Activated CD8-positive, alpha-beta memory T cell treated with anti-CD3 and anti-CD28 coated beads for 4 hours (primary cell): ENCODE data around the gene UST.
"Not testable (repeated sequence)": the region's sequence is repeated elsewhere in the genome, so short reads cannot be mapped to it uniquely, and the experiment has no call there.

Experiments used
- DNase-seq, 2 donors: peaks; one replicate each; pipeline ENCODE4 v3.0.0-alpha.2; 2020; ENCODE audit warnings: low read depth in 2 of 2

The UST gene

DNA sequence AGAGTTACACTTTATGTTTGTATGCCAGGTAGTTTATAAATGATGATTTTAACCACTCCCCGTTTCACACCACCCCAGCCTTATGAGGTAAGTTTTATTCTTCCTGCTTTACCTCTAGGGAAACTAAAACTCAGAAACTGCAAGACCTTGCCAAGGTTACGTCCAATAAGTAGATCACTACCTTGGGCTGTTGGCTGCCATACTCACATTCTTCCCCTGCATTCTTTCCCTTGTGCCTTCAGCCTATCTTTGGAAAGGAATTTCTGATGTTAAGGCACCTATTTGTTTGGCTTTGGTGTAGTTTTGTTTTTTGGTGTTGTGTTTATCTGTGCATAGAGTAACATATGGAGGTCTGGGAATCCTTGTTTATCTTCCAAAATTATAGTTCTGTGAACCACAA, 122.1 kb downstream of the UST start:
- no peak for DNase-seq

DNA sequence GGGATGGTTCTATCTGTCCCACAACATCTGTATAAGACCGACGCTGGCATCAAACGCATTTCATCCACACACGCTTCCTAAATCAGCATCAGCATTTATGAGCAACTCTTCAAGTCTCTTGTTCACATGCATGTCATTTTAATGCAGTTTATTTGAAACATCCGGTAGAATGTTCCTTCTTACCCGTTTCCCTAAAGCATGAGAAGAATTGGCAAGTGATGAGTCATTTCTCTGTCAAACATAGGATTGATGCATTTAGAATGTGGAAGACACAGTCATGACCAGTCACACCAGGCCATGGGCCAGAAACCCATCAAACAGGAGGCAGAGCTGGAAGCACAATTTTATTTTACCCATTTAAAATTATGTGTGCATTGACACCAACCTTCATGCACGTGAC, 122.8 kb downstream of the UST start:
- no peak for DNase-seq

DNA sequence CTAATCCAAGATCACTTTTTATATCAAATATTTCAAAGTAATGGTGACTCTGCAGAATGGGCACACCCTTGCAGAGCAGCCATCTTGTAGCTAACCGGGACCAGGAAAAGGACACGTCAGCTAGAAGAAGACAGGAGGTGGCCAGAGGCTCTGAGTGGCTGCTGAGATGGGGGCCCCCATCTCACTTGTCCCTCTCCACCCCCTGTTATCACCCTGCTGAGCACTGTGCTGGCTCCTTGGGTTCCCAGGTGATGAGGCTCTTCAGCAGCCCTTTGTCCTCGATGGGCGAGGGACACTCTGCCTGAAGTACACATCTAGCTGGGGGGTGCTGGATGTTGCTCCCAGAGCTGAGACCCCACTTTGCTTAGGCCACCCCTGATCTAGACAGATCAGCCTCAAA, 126.3 kb downstream of the UST start:
- no peak for DNase-seq

DNA sequence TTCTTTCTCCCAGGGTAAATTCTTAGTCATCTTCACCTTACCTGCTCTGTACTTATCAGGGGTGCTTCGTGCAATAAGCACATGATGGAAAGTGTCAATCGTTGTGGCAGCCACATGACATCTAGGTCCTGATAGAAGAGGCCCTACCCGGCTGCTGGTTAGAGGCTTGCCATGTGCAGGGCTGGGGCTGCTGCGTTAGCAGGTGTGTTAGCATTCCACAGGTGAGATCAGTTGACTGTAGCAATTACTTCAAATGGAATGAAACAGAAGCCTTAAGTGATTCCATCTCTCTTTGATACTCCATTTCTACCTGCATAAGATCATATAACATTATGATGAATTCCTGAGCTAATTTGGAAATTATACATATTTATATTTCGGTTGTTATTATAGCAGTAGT, 127.0 kb downstream of the UST start:
- DNase-seq: no peak

DNA sequence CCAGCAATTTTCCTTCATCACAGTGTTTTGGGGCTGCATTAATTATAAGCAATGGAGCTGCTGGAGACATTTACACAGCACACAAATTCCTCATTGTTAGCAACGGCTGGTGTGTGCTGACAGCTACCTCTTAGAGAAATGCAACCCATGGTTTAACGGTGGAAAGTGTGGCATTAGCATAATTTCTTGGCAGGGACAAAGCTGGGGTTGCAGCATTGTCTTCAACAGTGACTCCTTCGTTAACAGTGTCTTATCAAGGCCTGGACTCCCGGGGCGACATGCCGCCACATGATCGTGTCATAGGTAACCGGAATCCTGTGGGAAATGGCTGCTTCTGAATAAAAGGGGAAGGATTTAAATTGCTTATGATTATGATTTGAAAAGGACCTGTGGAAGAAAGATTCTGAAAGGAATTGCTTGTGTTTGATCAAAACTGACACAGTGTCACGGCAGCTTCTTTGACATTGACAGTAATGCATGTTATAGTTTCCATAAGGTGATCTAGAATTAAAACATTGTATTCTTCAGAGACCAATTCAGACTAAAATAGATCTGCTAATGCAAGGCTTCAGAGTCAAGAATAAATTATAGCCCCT, 128.0 kb downstream of the UST start:
- no peak for DNase-seq

DNA sequence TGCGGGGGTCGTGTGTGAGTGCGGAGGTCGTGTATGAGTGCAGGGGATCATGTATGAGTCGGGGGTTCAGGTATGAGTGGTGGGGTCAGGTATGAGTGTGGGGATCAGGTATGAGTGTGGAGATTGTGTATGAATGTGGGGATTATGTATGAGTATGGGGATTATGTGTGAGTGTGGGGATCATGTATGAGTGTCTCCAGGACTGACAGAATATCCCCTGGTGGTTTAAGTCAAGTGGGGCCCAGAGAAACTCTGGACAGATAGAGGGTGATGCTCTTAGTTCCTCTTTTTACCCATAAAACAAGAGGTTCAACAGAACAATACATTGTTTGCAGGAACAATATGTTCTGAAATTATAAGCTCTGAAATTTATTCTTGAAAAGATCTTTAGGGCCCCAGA, 131.9 kb downstream of the UST start:
- DNase-seq: no peak

DNA sequence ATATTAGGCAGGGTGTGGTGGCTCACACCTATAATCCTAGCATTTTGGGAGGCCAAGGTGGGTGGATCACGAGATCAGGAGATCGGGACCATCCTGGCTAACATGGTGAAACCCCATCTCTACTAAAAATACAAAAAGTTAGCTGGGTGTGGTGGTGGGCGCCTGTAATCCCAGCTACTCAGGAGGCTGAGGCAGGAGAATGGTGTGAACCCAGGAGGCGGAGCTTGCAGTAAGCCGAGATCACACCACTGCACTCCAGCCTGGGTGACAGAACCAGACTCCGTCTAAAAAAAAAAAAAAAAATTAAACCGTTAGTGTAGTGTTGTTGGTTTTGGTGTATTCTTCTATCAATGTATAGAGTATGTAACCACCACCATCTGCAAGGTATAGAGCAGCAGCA, 133.9 kb downstream of the UST start:
- not testable (repeated sequence) for DNase-seq

DNA sequence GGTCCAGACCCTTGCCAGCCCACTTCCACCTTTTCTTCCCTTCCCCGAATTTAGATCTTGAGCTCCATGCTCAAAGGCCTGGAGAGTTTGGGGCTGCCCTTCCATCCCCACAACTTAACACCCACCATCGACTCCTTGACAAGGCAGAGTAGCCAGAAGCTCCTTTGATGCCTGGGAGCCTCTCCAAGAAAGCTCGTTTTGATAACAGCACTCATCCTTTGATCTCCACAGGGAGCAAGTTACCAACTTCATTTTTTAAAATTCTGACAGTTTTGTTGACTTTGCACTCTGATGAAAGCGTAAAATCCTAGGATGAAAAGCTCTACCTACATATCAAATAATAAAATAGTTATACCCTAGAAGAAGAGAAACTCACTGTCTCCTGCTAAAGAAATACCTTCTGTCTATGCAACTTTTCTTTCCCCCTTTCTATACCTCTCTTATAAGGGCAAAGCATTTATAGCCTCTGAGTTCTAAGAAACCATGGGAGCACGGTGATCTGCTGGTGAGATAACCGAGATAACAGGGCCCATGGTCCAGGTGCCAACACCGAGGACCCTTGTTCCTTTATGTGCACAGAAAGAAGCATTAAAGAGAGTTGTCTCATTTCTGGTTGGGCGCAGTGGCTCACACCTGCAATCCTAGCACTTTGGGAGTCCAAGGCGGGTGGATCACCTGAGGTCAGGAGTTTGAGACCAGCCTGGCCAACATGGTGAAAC, 134.9 kb downstream of the UST start:
- DNase-seq: no peak

DNA sequence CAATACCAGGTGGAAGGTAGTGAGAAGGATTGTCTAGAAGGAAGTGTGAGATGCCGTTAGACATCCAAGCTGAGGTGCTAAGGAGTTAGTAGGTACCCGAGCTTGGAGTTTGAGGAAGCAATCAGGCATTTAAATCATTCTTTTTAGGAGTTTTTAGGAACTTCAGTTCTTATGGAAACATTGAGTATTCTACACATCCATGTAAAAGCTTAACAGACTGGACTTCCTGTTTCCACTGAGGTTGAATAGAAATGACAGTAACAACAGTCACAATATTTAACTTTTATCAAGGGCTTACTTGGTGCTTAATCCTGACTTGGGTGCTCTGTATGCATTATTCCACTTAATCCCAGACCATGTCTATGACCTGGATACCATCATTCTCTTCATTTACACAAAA, 136.4 kb downstream of the UST start:
- no peak for DNase-seq

DNA sequence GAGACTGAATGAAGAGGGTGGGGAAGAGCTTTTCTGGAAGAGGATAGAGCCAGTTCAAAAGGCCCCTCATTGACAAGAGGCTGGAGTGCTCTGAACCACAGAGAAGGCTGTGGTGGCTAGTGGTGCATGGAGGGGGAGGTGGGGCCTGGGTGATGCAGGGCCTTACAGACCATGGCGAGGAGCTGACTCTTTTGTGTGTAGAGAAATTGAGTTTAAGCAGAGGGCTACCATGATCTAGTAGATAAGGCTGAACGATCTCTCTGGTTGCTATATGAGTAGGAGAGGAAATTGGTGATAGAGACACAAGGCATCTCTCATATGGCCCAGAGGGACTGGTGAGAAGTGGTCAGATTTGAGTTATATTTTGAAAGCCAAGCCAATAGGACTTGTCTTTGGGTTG, 137.6 kb downstream of the UST start:
- no peak for DNase-seq

DNA sequence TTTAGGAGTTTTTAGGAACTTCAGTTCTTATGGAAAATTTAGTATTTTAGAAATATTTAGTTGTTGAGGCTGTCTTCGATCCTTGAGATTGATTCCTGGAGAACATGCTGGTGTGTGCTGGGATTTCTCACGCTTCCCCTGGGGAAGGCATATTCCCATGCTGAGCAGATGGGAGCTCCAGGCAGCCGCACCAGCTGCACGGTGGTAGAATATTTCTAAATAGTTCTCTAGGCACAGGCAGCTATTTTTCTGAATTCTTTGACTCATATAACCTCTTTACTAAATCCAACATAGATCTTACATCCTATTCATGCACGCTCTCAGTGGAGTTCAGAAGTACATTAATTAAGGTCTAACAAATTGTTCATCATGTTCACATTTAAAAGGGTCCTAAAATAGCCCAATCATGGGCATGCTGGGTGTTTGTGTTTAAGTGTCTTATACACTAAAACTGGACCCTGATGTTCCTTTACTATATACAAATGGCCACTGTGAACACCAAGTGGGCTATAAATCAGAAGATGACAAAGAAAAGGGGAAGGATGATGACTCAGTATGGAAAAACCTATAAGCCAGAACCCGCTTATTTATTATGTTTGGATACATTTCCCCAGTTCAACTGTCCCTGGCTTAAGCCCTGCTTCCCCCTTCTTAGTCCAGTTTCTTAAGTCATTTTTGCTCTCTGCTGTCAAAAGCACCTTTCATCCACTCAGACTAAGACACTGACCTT, 138.5 kb downstream of the UST start:
- no peak for DNase-seq

DNA sequence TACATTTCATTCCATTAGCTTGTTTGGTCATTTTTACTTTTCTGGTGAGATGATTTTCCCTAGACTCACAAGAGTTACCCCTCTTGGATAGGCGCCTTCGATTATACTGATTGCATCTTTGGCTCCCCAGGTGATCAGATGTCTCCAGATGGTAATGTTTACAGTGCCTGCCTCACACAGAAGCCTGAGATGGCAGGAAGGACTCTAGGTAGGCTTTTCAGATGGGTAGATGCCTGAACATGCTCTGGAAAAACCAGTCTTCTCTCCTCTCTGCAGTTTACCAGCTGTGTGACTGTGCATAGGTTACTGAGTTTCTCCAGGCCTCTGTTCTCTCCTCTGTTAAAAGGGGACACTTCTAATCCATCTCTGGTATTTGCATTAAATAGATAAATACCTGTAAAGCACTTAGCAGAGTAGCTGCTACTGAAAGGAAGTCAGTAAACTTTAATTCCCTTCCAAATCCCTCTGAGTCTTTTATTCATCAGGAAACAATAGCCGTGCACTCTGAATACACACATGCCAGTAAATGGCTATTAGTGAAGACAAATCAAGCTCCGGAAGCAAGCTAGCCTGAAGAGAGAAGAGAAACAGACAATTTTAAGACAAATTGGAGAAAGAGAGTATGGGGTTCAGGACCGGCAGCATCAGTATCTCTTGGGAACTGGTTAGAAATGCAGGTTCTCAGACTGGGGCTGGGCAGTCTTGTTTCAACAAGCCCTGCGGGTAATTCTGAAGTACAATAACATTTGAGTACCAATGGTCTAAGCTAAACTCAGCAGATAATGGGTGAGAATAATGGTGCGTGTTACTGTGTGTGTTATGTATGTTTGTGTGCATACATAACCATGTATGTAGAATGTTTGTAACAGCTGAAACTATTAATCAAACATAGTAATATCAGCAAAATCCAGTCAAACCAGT, 139.4 kb downstream of the UST start:
- no peak for DNase-seq

DNA sequence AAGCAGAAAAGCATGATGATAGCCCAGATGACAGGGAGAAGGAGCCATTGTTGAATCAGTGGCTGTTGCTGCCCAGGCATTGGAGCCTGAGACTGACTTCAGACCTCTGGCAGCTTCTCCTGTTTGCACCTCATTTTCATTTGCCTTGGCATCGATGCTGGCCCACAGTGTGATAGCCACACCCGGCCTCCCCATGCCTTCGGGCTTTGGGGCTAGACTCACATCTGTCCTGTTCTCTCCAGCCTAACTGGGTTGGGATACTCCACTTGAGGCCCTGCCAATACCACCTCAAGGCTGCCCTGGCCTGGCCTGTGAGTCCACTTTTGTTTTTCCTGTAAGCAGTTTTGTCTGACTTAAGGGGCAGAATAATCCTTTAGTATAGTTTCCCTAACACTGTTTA, 140.4 kb downstream of the UST start:
- DNase-seq: no peak

DNA sequence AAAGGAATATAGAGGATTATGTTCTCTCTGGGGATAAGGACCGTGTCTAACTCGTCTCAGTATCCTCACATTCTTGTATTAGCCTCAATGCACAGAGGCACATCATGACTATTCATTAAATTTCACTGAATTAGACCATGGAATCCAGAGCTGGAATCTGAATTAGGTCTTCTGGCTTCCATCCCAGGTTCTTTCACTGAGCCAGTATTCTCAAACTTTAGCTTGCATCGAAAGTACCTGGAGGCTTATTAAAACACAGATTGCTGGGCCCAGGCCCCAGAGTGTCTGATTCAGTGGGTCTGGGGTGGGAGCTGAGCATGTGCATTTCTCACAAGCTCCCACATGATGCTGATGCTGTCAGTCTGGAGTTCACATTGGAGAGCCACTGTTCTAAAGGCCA, 142.0 kb downstream of the UST start:
- DNase-seq: no peak

DNA sequence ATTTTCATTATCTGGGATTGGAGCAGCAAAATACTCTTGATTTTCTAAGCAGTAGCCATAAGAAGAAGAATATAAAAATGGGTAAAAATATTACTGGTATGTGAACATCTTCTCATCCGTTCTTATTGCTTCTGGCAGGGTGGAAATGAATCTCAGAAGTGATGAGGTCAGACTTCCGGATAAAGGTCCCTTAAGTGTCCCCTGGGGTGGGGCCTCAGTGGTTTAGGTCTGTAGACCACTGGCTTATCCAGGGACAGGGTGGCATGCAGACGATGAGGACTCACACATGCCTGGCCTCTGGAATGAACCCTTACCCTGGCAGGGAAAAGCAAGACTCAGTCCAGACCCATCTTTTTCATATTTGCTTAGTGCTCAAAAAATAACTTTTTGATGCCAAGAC, 143.3 kb downstream of the UST start:
- DNase-seq: no peak

DNA sequence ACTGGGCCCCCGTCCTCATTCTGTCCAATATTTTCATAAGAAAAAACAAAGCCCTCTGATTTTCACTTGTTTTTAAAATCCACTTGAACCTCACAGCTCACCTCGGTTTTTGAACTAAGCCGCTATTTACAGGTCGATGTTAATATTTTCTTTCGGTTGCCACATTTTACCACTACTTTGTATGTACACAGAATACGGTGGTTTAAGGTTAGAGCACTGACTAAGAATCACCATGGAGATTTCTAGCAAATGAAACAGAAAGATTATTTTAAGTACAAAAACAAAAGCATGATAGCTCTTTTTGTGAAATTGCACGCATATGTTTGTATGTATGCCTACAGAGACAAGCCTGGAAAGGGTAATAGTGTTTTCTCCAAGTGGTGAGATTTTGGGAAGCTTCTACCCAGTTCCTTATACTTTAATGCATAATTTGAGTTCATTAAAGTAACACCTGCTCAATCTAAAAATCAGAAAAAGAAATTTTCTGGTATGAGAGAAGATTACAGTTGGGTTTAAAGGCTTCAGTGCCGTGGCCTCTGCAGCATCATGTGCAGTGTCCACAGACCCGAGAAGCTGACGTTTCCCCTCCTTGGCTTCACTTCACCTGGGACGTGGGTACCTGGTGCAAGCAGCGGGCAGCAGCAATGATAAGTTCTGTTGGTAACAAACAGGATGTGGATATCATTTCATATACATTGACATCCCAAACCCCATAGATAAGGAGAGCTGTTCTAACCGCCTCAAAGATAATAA, 144.0 kb downstream of the UST start:
- no peak for DNase-seq

DNA sequence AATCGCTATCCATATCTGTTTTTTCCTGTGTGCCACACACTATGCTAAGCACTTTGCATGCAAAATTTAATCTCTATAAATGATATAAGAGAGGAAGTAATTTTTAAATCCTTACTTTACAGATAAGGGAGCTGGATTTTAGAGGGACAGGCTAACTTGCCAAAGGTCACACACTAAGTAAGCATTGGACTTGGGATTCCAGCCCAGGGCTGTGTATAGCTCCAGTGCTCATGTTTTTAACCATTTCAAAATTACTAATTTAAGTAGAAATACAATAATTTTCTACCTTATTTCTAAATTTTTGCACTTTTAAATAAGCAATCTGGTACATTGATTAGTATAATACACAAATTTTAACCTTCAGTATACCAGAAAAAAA, 144.6 kb downstream of the UST start:
- no peak for DNase-seq

DNA sequence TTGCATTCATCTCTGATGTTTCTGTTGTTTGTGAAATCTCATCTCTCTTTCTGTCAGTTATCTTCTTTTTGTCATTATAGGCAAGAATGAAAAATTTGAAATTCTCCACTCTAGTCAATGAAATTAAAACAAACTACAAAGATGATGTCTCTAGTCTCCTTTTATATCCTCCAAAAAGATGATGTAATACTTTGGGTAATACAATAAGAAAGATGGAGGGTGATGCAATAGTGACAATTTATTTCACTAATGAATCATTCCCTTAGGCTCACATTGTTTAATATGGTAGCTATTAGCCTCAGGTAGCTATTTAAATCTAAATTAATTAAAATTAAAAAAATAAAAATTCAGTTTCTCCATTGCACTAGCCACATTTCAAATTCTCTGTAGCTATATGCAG, 145.4 kb downstream of the UST start:
- DNase-seq: no peak

DNA sequence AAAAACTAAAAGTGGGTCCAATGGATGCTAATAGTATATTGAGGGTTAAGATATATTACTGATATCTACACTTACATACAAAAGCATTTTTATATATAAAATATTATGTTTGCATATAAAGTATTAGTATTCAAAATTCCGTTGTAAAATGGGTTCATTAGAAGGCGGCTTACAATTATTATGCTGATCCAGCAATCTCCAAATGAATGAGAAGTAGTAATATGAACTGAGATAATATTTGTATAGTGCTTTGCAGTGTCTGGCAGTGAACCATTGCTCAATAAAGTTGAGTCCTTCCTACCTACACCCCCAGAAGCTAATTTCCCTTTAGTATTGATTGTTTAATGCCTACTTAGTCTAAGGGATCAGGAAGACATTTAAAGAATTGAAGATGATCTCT, 146.2 kb downstream of the UST start:
- no peak for DNase-seq

DNA sequence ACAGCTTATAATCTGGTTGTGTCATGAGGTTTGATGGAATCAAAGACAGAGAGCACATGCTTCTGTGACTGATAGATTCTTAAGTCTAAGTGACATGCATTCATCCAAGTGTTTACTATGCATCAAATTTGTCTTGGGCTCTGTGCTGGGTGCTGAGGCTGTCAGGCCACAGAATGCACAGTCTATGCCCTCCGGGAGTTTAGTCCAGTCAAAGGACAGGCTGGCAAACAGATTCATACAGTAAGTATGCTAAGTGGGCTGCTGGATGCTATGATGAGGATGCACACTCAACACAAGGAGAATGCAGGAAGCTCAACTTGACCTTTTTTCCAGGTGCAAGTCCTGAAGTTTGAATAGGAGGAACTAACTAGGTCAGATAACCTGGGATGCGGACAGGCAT, 146.7 kb downstream of the UST start:
- DNase-seq: no peak

DNA sequence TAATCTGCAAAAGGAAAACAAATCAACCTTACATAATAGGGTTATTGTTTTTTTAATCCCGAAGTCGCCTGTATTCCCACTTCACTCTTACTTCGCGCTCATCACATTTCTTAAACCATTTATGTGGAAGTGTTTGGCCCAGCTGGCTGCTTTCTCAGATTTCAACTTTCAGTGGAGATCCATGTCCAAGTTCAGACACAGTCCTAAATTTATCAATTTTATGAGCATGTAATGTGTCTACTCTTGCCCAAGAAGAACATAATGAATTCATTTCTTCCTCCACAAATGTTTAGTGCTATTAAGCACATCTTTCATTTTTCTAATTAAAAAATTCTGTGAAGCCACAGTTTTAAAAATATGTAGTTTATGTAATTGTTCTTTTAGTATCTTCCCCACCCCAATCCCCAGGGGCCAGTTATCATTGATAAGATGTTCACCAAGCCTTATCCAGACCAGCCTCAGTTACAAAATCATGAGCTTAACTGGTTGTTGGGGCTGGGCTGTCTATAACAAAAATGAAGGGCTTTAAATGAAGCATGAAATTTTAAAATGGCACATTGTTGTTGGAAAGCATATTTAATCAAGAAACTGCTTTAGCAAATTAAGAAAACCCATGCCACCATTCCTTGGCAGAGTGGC, 151.7 kb downstream of the UST start:
- DNase-seq: no peak
